PFSK-1 (cell line): Measurements from ENCODE around the gene GJD4.

Experiments
- FOXP2 ChIP-seq: optimal IDR thresholded peaks from 2 replicates; pipeline ENCODE3; 2011; ENCODE audit warnings: borderline replicate concordance, control low read depth, inconsistent platforms; ENCODE audit not compliant: insufficient read depth; ENCODE audit errors: extremely low read length, extremely low read depth
- POLR2AphosphoS5 ChIP-seq: IDR thresholded peaks from 2 replicates; pipeline ENCODE4 v1.6.1; 2012; ENCODE audit warnings: low read depth, mild to moderate bottlenecking, control low read depth, low read length, moderate library complexity
- REST ChIP-seq, 2 experiments: IDR thresholded peaks; 2 replicates each; pipeline versions ENCODE4 v1.6.1 to v1.8.0; 2011 to 2012; ENCODE audit warnings: low read depth in 2 of 2, low read length in 2 of 2, control low read depth in 1 of 2, inconsistent platforms in 1 of 2, mild to moderate bottlenecking in 1 of 2, moderate library complexity in 1 of 2; ENCODE audit not compliant: insufficient read depth in 1 of 2
- SIN3A ChIP-seq: IDR thresholded peaks from 2 replicates; pipeline ENCODE4 v1.6.1; 2012; ENCODE audit warnings: mild to moderate bottlenecking, low read length, moderate library complexity, borderline replicate concordance; ENCODE audit not compliant: insufficient read depth
- TAF1 ChIP-seq: IDR thresholded peaks from 2 replicates; pipeline ENCODE4 v1.6.1; 2012; ENCODE audit warnings: low read length, control low read depth, borderline replicate concordance; ENCODE audit not compliant: insufficient read depth

- TF ChIP-seq POLR2AphosphoS5 (no peak), REST (IDR thresholded peaks at IDR 0.05; ENCODE audit: insufficient read depth in 1 of 2, low read depth in 2 of 2, low read length in 2 of 2) (no peak), TAF1 (no peak), SIN3A (no peak), FOXP2 (no peak)
Observed at GRCh38 chr10:35581655-35582054, 23.5 kb upstream of the GJD4 start.
